NB4 (cell line): ENCODE measurements around the gene ACTBL2.

Source experiments
- MAX ChIP-seq: IDR thresholded peaks from 2 replicates; pipeline ENCODE4 v1.6.1; 2011; ENCODE audit warnings: low read depth, low read length
- MYC ChIP-seq: IDR thresholded peaks from 2 replicates; pipeline ENCODE4 v1.6.1; 2011; ENCODE audit warnings: low read depth, low read length
- POLR2A ChIP-seq: IDR thresholded peaks from 2 replicates; pipeline ENCODE4 v1.6.1; 2011; ENCODE audit warnings: mild to moderate bottlenecking; ENCODE audit not compliant: insufficient read length; ENCODE audit errors: extremely low read depth
- TF ChIP-seq, protein P1 (sequence below): IDR thresholded peaks from one replicate; pipeline ENCODE4 v1.5.1; 2012; ENCODE audit warnings: low read depth, low read length

GRCh38 chr5:57453728-57454127, 28.9 kb downstream of the ACTBL2 start:
- TF ChIP-seq, protein P1, sequence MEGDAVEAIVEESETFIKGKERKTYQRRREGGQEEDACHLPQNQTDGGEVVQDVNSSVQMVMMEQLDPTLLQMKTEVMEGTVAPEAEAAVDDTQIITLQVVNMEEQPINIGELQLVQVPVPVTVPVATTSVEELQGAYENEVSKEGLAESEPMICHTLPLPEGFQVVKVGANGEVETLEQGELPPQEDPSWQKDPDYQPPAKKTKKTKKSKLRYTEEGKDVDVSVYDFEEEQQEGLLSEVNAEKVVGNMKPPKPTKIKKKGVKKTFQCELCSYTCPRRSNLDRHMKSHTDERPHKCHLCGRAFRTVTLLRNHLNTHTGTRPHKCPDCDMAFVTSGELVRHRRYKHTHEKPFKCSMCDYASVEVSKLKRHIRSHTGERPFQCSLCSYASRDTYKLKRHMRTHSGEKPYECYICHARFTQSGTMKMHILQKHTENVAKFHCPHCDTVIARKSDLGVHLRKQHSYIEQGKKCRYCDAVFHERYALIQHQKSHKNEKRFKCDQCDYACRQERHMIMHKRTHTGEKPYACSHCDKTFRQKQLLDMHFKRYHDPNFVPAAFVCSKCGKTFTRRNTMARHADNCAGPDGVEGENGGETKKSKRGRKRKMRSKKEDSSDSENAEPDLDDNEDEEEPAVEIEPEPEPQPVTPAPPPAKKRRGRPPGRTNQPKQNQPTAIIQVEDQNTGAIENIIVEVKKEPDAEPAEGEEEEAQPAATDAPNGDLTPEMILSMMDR, result no peak
- no peak for TF ChIP-seq POLR2A
- TF ChIP-seq MYC, result no peak
- no peak for TF ChIP-seq MAX
